HT-29 (cell line): Measurements from ENCODE around the gene CDH4. TPM values are rescaled to one million over a fixed set of nuclear protein-coding genes. Genes with fewer than 3 reads are reported as not detected.

Experiments used
- DNase-seq: peaks from one replicate; pipeline ENCODE4 v3.0.0-alpha.2; 2015; ENCODE audit warnings: low spot score
- total RNA-seq: library from RNA; depleted of rRNA; stranded (reverse); fragments of >200 nt; shearing (Covaris generic); gene quantifications from 2 replicates; pipeline ENCODE4 v1.2.3, GENCODE V29; 2014

CDH4 gene
- total RNA-seq, 1 experiment from 2014 or later: not detected

- DNase-seq: no peak
Measured at GRCh38 chr20:61778495-61778863, 526.4 kb downstream of the CDH4 start.

GRCh38 chr20:61779176-61779965 is 527.3 kb downstream of the CDH4 start:
- no peak for DNase-seq

- DNase-seq: no peak
Measured at GRCh38 chr20:61780066-61780465, 528.0 kb downstream of the CDH4 start.

GRCh38 chr20:61784801-61785566 is 532.9 kb downstream of the CDH4 start:
- no peak for DNase-seq

- DNase-seq: no peak
Measured at GRCh38 chr20:61785567-61785816, 533.4 kb downstream of the CDH4 start.

- DNase-seq: no peak
Measured at GRCh38 chr20:61786230-61786629, 534.2 kb downstream of the CDH4 start.

GRCh38 chr20:61788343-61788742 is 536.3 kb downstream of the CDH4 start:
- DNase-seq: no peak

GRCh38 chr20:61789329-61789728 is 537.3 kb downstream of the CDH4 start:
- DNase-seq: no peak

GRCh38 chr20:61790116-61790827 is 538.2 kb downstream of the CDH4 start:
- DNase-seq: no peak

GRCh38 chr20:61791995-61792394 is 539.9 kb downstream of the CDH4 start:
- DNase-seq: no peak

- DNase-seq: no peak
Measured at GRCh38 chr20:61795669-61796630, 543.9 kb downstream of the CDH4 start.

- no peak for DNase-seq
Measured at GRCh38 chr20:61796738-61797137, 544.7 kb downstream of the CDH4 start.

- no peak for DNase-seq
Measured at GRCh38 chr20:61797200-61797599, 545.1 kb downstream of the CDH4 start.

- no peak for DNase-seq
Measured at GRCh38 chr20:61797971-61798411, 545.9 kb downstream of the CDH4 start.

- DNase-seq: no peak
Measured at GRCh38 chr20:61798632-61799031, 546.6 kb downstream of the CDH4 start.

- DNase-seq: no peak
Measured at GRCh38 chr20:61799394-61799923, 547.4 kb downstream of the CDH4 start.

GRCh38 chr20:61799928-61800327 is 547.9 kb downstream of the CDH4 start:
- no peak for DNase-seq

GRCh38 chr20:61800359-61801064 is 548.5 kb downstream of the CDH4 start:
- no peak for DNase-seq

GRCh38 chr20:61801065-61801360 is 549.0 kb downstream of the CDH4 start:
- no peak for DNase-seq

GRCh38 chr20:61801428-61801827 is 549.4 kb downstream of the CDH4 start:
- DNase-seq: no peak
